SK-N-MC (cell line): Measurements from ENCODE around the gene ART3.
A peak's percentile ranks its signal among the peaks of the same experiment; 100 is the strongest.

Experiments
- DNase-seq: peaks from one replicate; pipeline ENCODE4 v3.0.0-alpha.2; 2011; ENCODE audit warnings: low read depth, low spot score
- H3K27ac ChIP-seq: fragments of 200-600 bp; sonication (generic); 2 replicates; pipeline ENCODE4 v1.5.1; 2016; ENCODE audit warnings: mixed run types
- H3K36me3 ChIP-seq: fragments of 200-600 bp; sonication (generic); 2 replicates; pipeline ENCODE4 v1.6.1; 2017; ENCODE audit warnings: antibody characterized with exemption, low read length, mixed read lengths; ENCODE audit not compliant: insufficient read depth
- H3K4me3 ChIP-seq: fragments of 200-600 bp; sonication (generic); 2 replicates; pipeline ENCODE4 v1.5.1; 2016
- H3K9ac ChIP-seq: fragments of 200-600 bp; sonication (generic); 2 replicates; pipeline ENCODE4 v1.8.0; 2017; ENCODE audit warnings: mixed run types, mixed read lengths; ENCODE audit not compliant: insufficient read length
- H3K9me3 ChIP-seq: fragments of 200-600 bp; sonication (generic); 2 replicates; pipeline ENCODE4 v1.6.1; 2017; ENCODE audit warnings: low read depth, mild to moderate bottlenecking, antibody characterized with exemption, low read length, moderate library complexity, mixed read lengths
- EZH2 ChIP-seq: fragments of 200-600 bp; sonication (generic); IDR thresholded peaks from one replicate; pipeline ENCODE4 v1.6.1; 2017; ENCODE audit warnings: antibody characterized with exemption
- FOXP2 ChIP-seq: optimal IDR thresholded peaks from 2 replicates; pipeline ENCODE3; 2011; ENCODE audit warnings: mild to moderate bottlenecking, moderate library complexity; ENCODE audit not compliant: insufficient read depth; ENCODE audit errors: extremely low read length, control extremely low read depth
- POLR2AphosphoS5 ChIP-seq: IDR thresholded peaks from 2 replicates; pipeline ENCODE4 v1.6.1; 2012; ENCODE audit warnings: mild to moderate bottlenecking, low read depth, low read length, borderline replicate concordance

ART3 gene

GRCh38 chr4:76117536-76117935, 43.0 kb downstream of the ART3 start:
- DNase-seq = no peak
- TF ChIP-seq POLR2AphosphoS5 (no peak), FOXP2 (no peak), EZH2 (no peak)
- no peak overlapping the region for H3K4me3 ChIP-seq
- H3K9ac ChIP-seq = no peak overlapping the region
- no peak overlapping the region for H3K27ac ChIP-seq
- peaks cover 92% of the 10 kb centered on the region for H3K36me3 ChIP-seq
- H3K9me3 ChIP-seq = no peaks in the 10 kb centered on the region; the same call in 1 of the 2 replicates

- Histone ChIP-seq H3K9me3 (no peaks in the 10 kb centered on the region; the same call in 1 of the 2 replicates), H3K36me3 (peaks cover 94% of the 10 kb centered on the region), H3K9ac (no peak overlapping the region), H3K27ac (no peak overlapping the region), H3K4me3 (no peak overlapping the region)
- TF ChIP-seq EZH2 = no peak
- no peak for TF ChIP-seq FOXP2
- no peak for TF ChIP-seq POLR2AphosphoS5
- DNase-seq = no peak
Observed at GRCh38 chr4:76120199-76120598, 45.7 kb downstream of the ART3 start.

- Histone ChIP-seq H3K27ac (0 out of 2 replicates have a peak overlapping the region, but pooled peaks have one; percentile 2), H3K9me3 (no peaks in the 10 kb centered on the region; the same call in 1 of the 2 replicates), H3K4me3 (no peak overlapping the region), H3K36me3 (peaks cover 88% of the 10 kb centered on the region), H3K9ac (no peak overlapping the region)
- DNase-seq = no peak
- TF ChIP-seq POLR2AphosphoS5 = no peak
- TF ChIP-seq FOXP2 = no peak
- no peak for TF ChIP-seq EZH2
Observed at GRCh38 chr4:76125816-76126215, 51.3 kb downstream of the ART3 start.

GRCh38 chr4:76127754-76128153, 53.2 kb downstream of the ART3 start:
- peaks cover 83% of the 10 kb centered on the region for H3K36me3 ChIP-seq
- H3K27ac ChIP-seq = no peak overlapping the region
- DNase-seq = no peak
- H3K9ac ChIP-seq = no peak overlapping the region
- no peak overlapping the region for H3K4me3 ChIP-seq
- no peaks in the 10 kb centered on the region for H3K9me3 ChIP-seq
- TF ChIP-seq FOXP2 (no peak), EZH2 (no peak), POLR2AphosphoS5 (no peak)

DNA sequence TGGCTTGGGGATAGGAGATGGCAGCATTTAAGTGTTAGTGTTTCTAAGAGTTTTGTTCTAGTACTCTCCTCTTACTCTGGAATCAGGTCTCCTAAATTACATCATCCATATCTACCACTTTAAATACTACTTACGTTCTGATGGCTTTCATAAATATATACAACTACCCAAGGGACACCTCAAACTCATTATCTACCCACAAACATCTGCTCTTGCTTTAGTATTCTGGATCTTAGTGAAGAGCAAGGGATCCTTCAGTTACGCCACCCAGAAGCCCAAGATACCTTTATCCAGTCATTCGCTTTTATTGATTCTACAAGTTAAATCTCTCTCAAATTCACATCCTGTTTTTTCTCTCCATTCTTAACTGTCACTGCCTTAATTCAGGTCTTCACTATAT, 66.7 kb downstream of the ART3 start:
- no peak overlapping the region for H3K4me3 ChIP-seq
- DNase-seq = no peak
- no peak overlapping the region for H3K9ac ChIP-seq
- TF ChIP-seq POLR2AphosphoS5 (no peak), FOXP2 (no peak), EZH2 (no peak)
- no peaks in the 10 kb centered on the region for H3K9me3 ChIP-seq
- H3K36me3 ChIP-seq = peaks cover 76% of the 10 kb centered on the region
- H3K27ac ChIP-seq = no peak overlapping the region

- Histone ChIP-seq H3K9ac (no peak overlapping the region), H3K27ac (no peak overlapping the region), H3K9me3 (no peaks in the 10 kb centered on the region), H3K36me3 (peaks cover 49% of the 10 kb centered on the region), H3K4me3 (no peak overlapping the region)
- DNase-seq = no peak
- TF ChIP-seq FOXP2 (no peak), EZH2 (no peak), POLR2AphosphoS5 (no peak)
Observed at GRCh38 chr4:76144546-76144945, 70.0 kb downstream of the ART3 start.

GRCh38 chr4:76147454-76148141, 73.1 kb downstream of the ART3 start:
- TF ChIP-seq POLR2AphosphoS5 = no peak
- no peak for TF ChIP-seq FOXP2
- TF ChIP-seq EZH2 = no peak
- H3K9me3 ChIP-seq = no peaks in the 10 kb centered on the region
- H3K9ac ChIP-seq = peak overlapping the region; percentile 96
- H3K27ac ChIP-seq = peak overlapping the region; percentile 92
- peaks cover 19% of the 10 kb centered on the region for H3K36me3 ChIP-seq
- DNase-seq = peak; percentile 50
- peak overlapping the region; percentile 96 for H3K4me3 ChIP-seq

DNA sequence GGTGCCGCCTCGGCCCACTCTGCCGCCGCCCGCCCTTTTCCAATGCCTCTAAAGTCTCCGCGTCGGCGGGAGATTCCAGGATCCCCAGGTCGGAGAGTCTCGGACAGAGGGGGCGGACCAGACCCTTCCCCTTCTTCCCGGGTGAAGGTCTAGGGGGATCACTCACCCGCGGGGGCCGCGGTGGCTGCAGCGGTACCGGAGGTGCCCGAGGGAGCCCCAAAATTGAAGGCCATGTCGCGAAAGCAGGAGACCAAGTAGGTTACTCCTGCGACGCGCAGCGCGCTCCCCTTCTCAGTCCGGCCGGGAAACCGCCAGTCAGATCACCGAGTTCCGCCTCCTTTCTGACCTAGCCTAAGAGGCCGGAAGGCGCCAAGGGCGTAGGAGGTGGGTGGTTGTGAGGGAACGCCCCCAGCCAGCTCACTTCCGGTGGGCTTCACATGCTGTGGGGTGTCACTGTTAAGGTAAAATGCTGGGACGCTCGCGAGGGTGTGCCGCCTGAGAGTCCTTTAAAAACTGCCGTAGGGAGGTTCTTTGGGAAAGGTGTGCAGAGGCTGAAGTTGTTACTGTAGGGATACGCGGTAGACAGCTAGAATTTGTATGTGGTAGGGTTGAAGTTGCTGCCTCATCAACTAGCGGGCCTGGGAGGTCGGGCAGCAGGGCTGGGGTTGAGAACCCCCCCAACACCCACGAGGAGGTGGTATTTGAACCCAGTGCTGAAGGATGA, 73.8 kb downstream of the ART3 start, which contains the start of gene NUP54:
Gene NUP54, minus strand, starts transcription at position 256 of the 724 bp plus-strand sequence. Its CDS starts 23 bp downstream, at position 233.
- peak; percentile 81 for DNase-seq
- Histone ChIP-seq H3K9me3 (no peaks in the 10 kb centered on the region), H3K27ac (peak within 1 kb of the TSS; percentile 92), H3K9ac (peak within 1 kb of the TSS; percentile 96), H3K36me3 (peaks cover 13% of the 10 kb centered on the region), H3K4me3 (peak within 1 kb of the TSS; percentile 96)
- TF ChIP-seq POLR2AphosphoS5 = peak; percentile 94
- TF ChIP-seq EZH2 = no peak
- TF ChIP-seq FOXP2 = peak; percentile 97
